IMR-90 (cell line): Measurements from ENCODE around the gene PQBP1. TPM values are rescaled to one million over a fixed set of nuclear protein-coding genes. Genes with fewer than 3 reads are reported as not detected.

Experiments
- ATAC-seq: fragments of 200-7000 bp; cut with Tn5 transposase; 2 replicates; pipeline ENCODE4 v1.9.1; 2020; ENCODE audit warnings: low read depth, mild to moderate bottlenecking, moderate library complexity
- BruUV-seq: library from RNA; stranded (reverse); fragments of 400-500 nt; replicated peaks from 2 replicates; lab custom pipeline; 2021; lab: Mats Ljungman, UMichigan
- CTCF ChIA-PET: fragments of 300-600 bp; formaldehyde crosslinking; extraction: SDS; loops from one replicate; lab custom pipeline; 2021; ENCODE audit warnings: antibody characterized with exemption; lab: Yijun Ruan, JAX
- POLR2A ChIA-PET: fragments of 300-600 bp; sonication (Branson Sonifier 250); formaldehyde crosslinking; loops from one replicate; lab custom pipeline; 2022; ENCODE audit warnings: antibody characterized with exemption; ENCODE audit not compliant: unreplicated experiment; lab: Charles Lee
- DNase-seq: peaks from one replicate; pipeline ENCODE4 v3.0.0; 2013
- H2AFZ ChIP-seq: replicated peaks from 2 replicates; pipeline ENCODE3; 2013; ENCODE audit warnings: low read length, mild to moderate bottlenecking; ENCODE audit not compliant: poor library complexity
- H2AK5ac ChIP-seq: 2 replicates; pipeline ENCODE4 v1.6.1; 2013; ENCODE audit warnings: low read depth, low read length, inconsistent platforms
- H2AK9ac ChIP-seq: replicated peaks from 2 replicates; pipeline ENCODE3; 2013; ENCODE audit warnings: mild to moderate bottlenecking, low read depth, low read length, moderate library complexity; ENCODE audit not compliant: poor library complexity
- H2BK120ac ChIP-seq: 2 replicates; pipeline ENCODE4 v1.6.1; 2013; ENCODE audit warnings: low read depth, low read length, inconsistent platforms
- H2BK15ac ChIP-seq: 3 replicates; pipeline ENCODE4 v1.6.1; 2013; ENCODE audit warnings: low read depth, low read length, inconsistent platforms
- H2BK20ac ChIP-seq: 2 replicates; pipeline ENCODE4 v1.6.1; 2013; ENCODE audit warnings: low read depth, mild to moderate bottlenecking, inconsistent platforms, low read length, moderate library complexity
- H2BK5ac ChIP-seq: 2 replicates; pipeline ENCODE4 v1.6.1; 2013; ENCODE audit warnings: mild to moderate bottlenecking, low read depth, low read length, inconsistent platforms; ENCODE audit not compliant: poor library complexity, severe bottlenecking
- H3K14ac ChIP-seq: replicated peaks from 2 replicates; pipeline ENCODE4 v1.6.1; 2013; ENCODE audit warnings: low read depth, low read length, inconsistent platforms
- H3K18ac ChIP-seq: 2 replicates; pipeline ENCODE4 v1.6.1; 2013; ENCODE audit warnings: low read depth, low read length, control low read depth
- H3K23ac ChIP-seq: 2 replicates; pipeline ENCODE4 v1.6.1; 2013; ENCODE audit warnings: low read depth, low read length, inconsistent platforms
- H3K27ac ChIP-seq: 2 replicates; pipeline ENCODE4 v1.5.1; 2013; ENCODE audit warnings: mild to moderate bottlenecking, control low read depth, low read length; ENCODE audit not compliant: insufficient read depth
- H3K27me3 ChIP-seq: 2 replicates; pipeline ENCODE4 v1.6.1; 2013; ENCODE audit warnings: low read length; ENCODE audit not compliant: control insufficient read depth, insufficient read depth
- H3K36me3 ChIP-seq: 2 replicates; pipeline ENCODE4 v1.6.1; 2013; ENCODE audit warnings: low read length, mixed read lengths; ENCODE audit not compliant: control insufficient read depth, insufficient read depth
- H3K4ac ChIP-seq: 2 replicates; pipeline ENCODE4 v1.6.1; 2013; ENCODE audit warnings: low read depth, low read length, inconsistent platforms
- H3K4me1 ChIP-seq: 2 replicates; pipeline ENCODE4 v1.6.1; 2013; ENCODE audit warnings: low read length, mixed read lengths; ENCODE audit not compliant: control insufficient read depth, insufficient read depth
- H3K4me2 ChIP-seq: 2 replicates; pipeline ENCODE4 v1.6.1; 2013; ENCODE audit warnings: low read depth, mild to moderate bottlenecking, control low read depth, low read length, moderate library complexity
- H3K4me3 ChIP-seq: 2 replicates; pipeline ENCODE4 v1.5.1; 2013; ENCODE audit warnings: low read depth, mild to moderate bottlenecking, control low read depth, low read length, moderate library complexity; ENCODE audit not compliant: insufficient read depth
- H3K56ac ChIP-seq: 2 replicates; pipeline ENCODE4 v1.6.1; 2013; ENCODE audit warnings: low read length, inconsistent platforms; ENCODE audit not compliant: insufficient read depth; ENCODE audit errors: extremely low read depth
- H3K79me1 ChIP-seq, 2 experiments: 2 replicates each; pipeline ENCODE4 v1.6.1; 2013; ENCODE audit warnings: low read length in 2 of 2, inconsistent platforms in 1 of 2, low read depth in 1 of 2
- H3K9ac ChIP-seq: 2 replicates; pipeline ENCODE4 v1.6.1; 2013; ENCODE audit warnings: low read depth, low read length, control low read depth
- H3K9me1 ChIP-seq: 2 replicates; pipeline ENCODE4 v1.6.1; 2013; ENCODE audit warnings: low read length, inconsistent platforms; ENCODE audit not compliant: insufficient read depth
- H3K9me3 ChIP-seq: 2 replicates; pipeline ENCODE4 v1.6.1; 2013; ENCODE audit warnings: low read length; ENCODE audit not compliant: control insufficient read depth, insufficient read depth
- H4K20me1 ChIP-seq: 2 replicates; pipeline ENCODE4 v1.6.1; 2013; ENCODE audit warnings: low read length, inconsistent platforms; ENCODE audit not compliant: insufficient read depth
- H4K5ac ChIP-seq: 2 replicates; pipeline ENCODE4 v1.6.1; 2013; ENCODE audit warnings: mild to moderate bottlenecking, low read depth, low read length, control low read depth
- H4K8ac ChIP-seq, 2 experiments: 2 replicates each; pipeline ENCODE4 v1.6.1; 2013; ENCODE audit warnings: low read depth in 2 of 2, low read length in 2 of 2, control low read depth in 1 of 2, inconsistent platforms in 1 of 2
- H4K91ac ChIP-seq: 2 replicates; pipeline ENCODE4 v1.6.1; 2013; ENCODE audit warnings: low read depth, low read length, inconsistent platforms; ENCODE audit not compliant: insufficient read depth
- BHLHE40 ChIP-seq: fragments of 150-350 bp; IDR thresholded peaks from 2 replicates; pipeline ENCODE4 v1.6.1; 2016; ENCODE audit warnings: mild to moderate bottlenecking, low read depth, low read length
- CHD1 ChIP-seq: IDR thresholded peaks from 2 replicates; pipeline ENCODE4 v1.6.1; 2012; ENCODE audit warnings: low read depth, low read length, improper control_type of control experiment
- FOS ChIP-seq: fragments of 150-350 bp; IDR thresholded peaks from 2 replicates; pipeline ENCODE4 v1.6.1; 2016; ENCODE audit warnings: low read depth, low read length
- MXI1 ChIP-seq: IDR thresholded peaks from 2 replicates; pipeline ENCODE4 v1.6.1; 2012; ENCODE audit warnings: low read depth, mild to moderate bottlenecking, low read length, moderate library complexity, borderline replicate concordance
- NFE2L2 ChIP-seq: fragments of 150-350 bp; IDR thresholded peaks from 2 replicates; pipeline ENCODE4 v1.6.1; 2016; ENCODE audit warnings: low read depth, mild to moderate bottlenecking, low read length
- RFX5 ChIP-seq: IDR thresholded peaks from 2 replicates; pipeline ENCODE4 v1.8.0; 2012; ENCODE audit warnings: low read depth, mild to moderate bottlenecking, low read length, moderate library complexity
- SMC3 ChIP-seq: fragments of 150-350 bp; IDR thresholded peaks from 2 replicates; pipeline ENCODE4 v1.6.1; 2016; ENCODE audit warnings: low read depth, mild to moderate bottlenecking, antibody characterized with exemption, low read length, moderate library complexity
- WGBS, 2 experiments: methylation state at CpG; one replicate each; pipeline versions ENCODE4 v1.1.5 to v1.1.7; 2013; ENCODE audit warnings: missing lambda C conversion rate in 2 of 2; ENCODE audit not compliant: insufficient read length in 1 of 2; ENCODE audit errors: extremely low coverage in 2 of 2; 5-methylcytosine and 5-hydroxymethylcytosine counted together
- dilution Hi-C: fragments of 300-500 bp; cut with HindIII; formaldehyde crosslinking; loops from one replicate; pipeline ENCODE4 v1.14.3; 2018; ENCODE audit warnings: low sequenced_read_pairs; ENCODE audit not compliant: unreplicated experiment
- in situ Hi-C: fragments of 300-500 bp; cut with MboI; formaldehyde crosslinking; loops from 3 replicates; pipeline ENCODE4 v1.14.3; 2019; ENCODE audit warnings: low sequenced_read_pairs, inconsistent platforms, mixed read lengths
- intact Hi-C: fragments of 100-400 bp; cut with micrococcal nuclease; formaldehyde crosslinking; loops from 2 replicates; pipeline ENCODE4 v1.10.0; 2022
- polyA plus RNA-seq, 3 experiments: library from polyadenylated mRNA; depleted of rRNA; stranded (reverse); fragments of >200 nt; gene quantifications; 2 replicates each; pipeline ENCODE4 v1.2.3, GENCODE V29; 2012; ENCODE audit warnings: low replicate concordance in 1 of 3
- total RNA-seq: library from RNA; depleted of rRNA; stranded (reverse); fragments of >200 nt; gene quantifications from 2 replicates; pipeline ENCODE4 v1.2.3, GENCODE V29; 2012
- TF ChIP-seq, protein P1 (sequence below): fragments of 150-350 bp; IDR thresholded peaks from 2 replicates; pipeline ENCODE4 v1.6.1; 2016; ENCODE audit warnings: low read depth, mild to moderate bottlenecking, low read length, moderate library complexity, borderline replicate concordance

The PQBP1 gene
- total and polyA plus RNA-seq, 2 of the 4 experiments (the other 2 are of a cell fraction) = 96.4 to 120 TPM

DNA sequence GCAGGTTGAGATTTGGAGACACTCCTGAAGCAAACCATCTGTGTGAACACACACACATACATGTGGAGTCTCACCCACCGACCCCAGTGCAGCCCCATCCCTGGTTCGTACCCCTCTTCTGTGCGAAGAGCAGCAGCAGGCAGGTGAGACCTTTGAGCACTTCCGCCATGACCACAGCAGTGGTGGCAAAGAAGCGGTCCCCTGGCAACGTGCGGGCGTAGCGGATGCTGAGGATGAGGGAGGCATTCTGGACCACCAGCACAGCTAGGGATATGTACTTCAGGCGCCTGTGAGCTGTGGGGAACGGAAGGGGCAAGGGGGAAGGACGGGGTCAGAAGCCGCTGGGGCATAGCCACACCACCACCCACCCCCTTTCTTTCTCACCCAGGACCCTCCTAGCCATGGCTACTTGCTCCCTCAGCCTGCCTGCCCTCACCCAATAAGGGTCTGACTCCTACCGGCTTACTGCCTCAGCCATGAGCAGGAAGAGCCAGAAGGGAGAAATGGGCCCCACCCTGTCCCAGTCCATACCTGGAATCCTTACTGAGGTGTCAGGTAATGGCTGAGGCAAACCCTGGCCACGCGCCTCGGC, 12.1 kb downstream of the PQBP1 start:
- CTCF ChIA-PET = no interaction called here
- H3K4me3 ChIP-seq = no peak overlapping the region
- no peak overlapping the region for H2AK9ac ChIP-seq
- in situ Hi-C loops (no loop called here), dilution Hi-C loops (no loop called here), intact Hi-C loops (no loop called here)
- H4K91ac ChIP-seq = no peak overlapping the region
- no peak for DNase-seq
- no peaks in the 10 kb centered on the region for H3K27me3 ChIP-seq
- no TSS peak for BruUV-seq
- no peak overlapping the region for H3K14ac ChIP-seq
- H2BK120ac ChIP-seq = no peak overlapping the region
- H4K5ac ChIP-seq = no peak overlapping the region
- H4K20me1 ChIP-seq = no peaks in the 10 kb centered on the region; the same call in 1 of the 2 replicates
- no peak overlapping the region for H2BK5ac ChIP-seq
- POLR2A ChIA-PET = no interaction called here
- H3K36me3 ChIP-seq = peaks cover 11% of the 10 kb centered on the region; the same call in 1 of the 2 replicates
- H3K56ac ChIP-seq = no peak overlapping the region
- H3K9me3 ChIP-seq = no peaks in the 10 kb centered on the region; the same call in 1 of the 2 replicates
- H3K27ac ChIP-seq = no peak overlapping the region
- no peak overlapping the region for H2AFZ ChIP-seq
- H2AK5ac ChIP-seq = no peak overlapping the region; the same call in 1 of the 2 replicates
- no peak overlapping the region for H2BK20ac ChIP-seq
- H3K9ac ChIP-seq = no peak overlapping the region
- no peak overlapping the region for H4K8ac ChIP-seq
- peaks cover 3% of the 10 kb centered on the region; the same call in 1 of the 2 replicates for H3K4me1 ChIP-seq
- no peak overlapping the region for H3K18ac ChIP-seq
- H3K79me1 ChIP-seq = peaks cover 13 to 26% of the 10 kb centered on the region in 2 experiments
- peaks cover 3% of the 10 kb centered on the region; the same call in 1 of the 2 replicates for H3K9me1 ChIP-seq
- no peak overlapping the region for H2BK15ac ChIP-seq
- no peak overlapping the region for H3K23ac ChIP-seq
- H3K4me2 ChIP-seq = no peak overlapping the region
- no CpG with 5 or more reads among the region's 17 CpGs for WGBS, 2 experiments
- H3K4ac ChIP-seq = no peak overlapping the region
- ATAC-seq = no peak
- TF ChIP-seq MXI1 (no peak), BHLHE40 (no peak), FOS (no peak), RFX5 (no peak), CHD1 (no peak), SMC3 (no peak), NFE2L2 (no peak)
- TF ChIP-seq, protein P1, sequence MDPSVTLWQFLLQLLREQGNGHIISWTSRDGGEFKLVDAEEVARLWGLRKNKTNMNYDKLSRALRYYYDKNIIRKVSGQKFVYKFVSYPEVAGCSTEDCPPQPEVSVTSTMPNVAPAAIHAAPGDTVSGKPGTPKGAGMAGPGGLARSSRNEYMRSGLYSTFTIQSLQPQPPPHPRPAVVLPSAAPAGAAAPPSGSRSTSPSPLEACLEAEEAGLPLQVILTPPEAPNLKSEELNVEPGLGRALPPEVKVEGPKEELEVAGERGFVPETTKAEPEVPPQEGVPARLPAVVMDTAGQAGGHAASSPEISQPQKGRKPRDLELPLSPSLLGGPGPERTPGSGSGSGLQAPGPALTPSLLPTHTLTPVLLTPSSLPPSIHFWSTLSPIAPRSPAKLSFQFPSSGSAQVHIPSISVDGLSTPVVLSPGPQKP = no peak
